Aorta (tissue), 5 donors: ENCODE results near the gene IRAK3. TPM values are rescaled to one million over a fixed set of nuclear protein-coding genes. Genes with fewer than 3 reads are reported as not detected.
"Not testable (repeated sequence)": the region's sequence is repeated elsewhere in the genome, so short reads cannot be mapped to it uniquely, and the experiment has no call there.

Experiments used
- ATAC-seq: fragments of 200-7000 bp; cut with Tn5 transposase; one replicate; pipeline ENCODE4 v1.9.1; 2022; ENCODE audit warnings: moderate library complexity; ENCODE audit not compliant: low FRiP score
- DNase-seq, 2 donors: peaks; one replicate each; pipeline ENCODE4 v3.0.0-alpha.2; 2020
- H3K27ac ChIP-seq, 2 donors: one replicate each; pipeline ENCODE4 v1.5.1; 2013; ENCODE audit warnings: low read length in 2 of 2, mild to moderate bottlenecking in 2 of 2, moderate library complexity in 2 of 2, control low read depth in 1 of 2, inconsistent platforms in 1 of 2, low read depth in 1 of 2
- H3K27me3 ChIP-seq, 2 donors: one replicate each; pipeline ENCODE4 v1.6.1; 2013; ENCODE audit warnings: control low read depth in 1 of 2, low read length in 1 of 2, mild to moderate bottlenecking in 1 of 2, moderate library complexity in 1 of 2; ENCODE audit not compliant: insufficient read depth in 2 of 2, control insufficient read depth in 1 of 2
- H3K36me3 ChIP-seq, 2 donors: one replicate each; pipeline ENCODE4 v1.6.1; 2013; ENCODE audit warnings: control low read depth in 1 of 2, low read length in 1 of 2, mild to moderate bottlenecking in 1 of 2; ENCODE audit not compliant: insufficient read depth in 2 of 2, control insufficient read depth in 1 of 2
- H3K4me1 ChIP-seq, 2 donors: one replicate each; pipeline ENCODE4 v1.6.1; 2013; ENCODE audit warnings: low read length in 2 of 2, control low read depth in 1 of 2, mild to moderate bottlenecking in 1 of 2, moderate library complexity in 1 of 2; ENCODE audit not compliant: insufficient read depth in 2 of 2, control insufficient read depth in 1 of 2
- H3K4me3 ChIP-seq, 2 donors: one replicate each; pipeline ENCODE4 v1.5.1; 2013; ENCODE audit warnings: low read length in 2 of 2, control low read depth in 1 of 2, mild to moderate bottlenecking in 1 of 2
- H3K9me3 ChIP-seq: one replicate; pipeline ENCODE4 v1.6.1; 2013; ENCODE audit warnings: mild to moderate bottlenecking, low read length; ENCODE audit not compliant: control insufficient read depth
- WGBS, 2 donors: extraction: QIAGEN DNeasy Blood & Tissue Kit; methylation state at CpG; one replicate each; pipeline ENCODE4 v1.1.7; 2013; 5-methylcytosine and 5-hydroxymethylcytosine counted together
- intact Hi-C, 2 donors: fragments of 100-400 bp; cut with DNase I; formaldehyde crosslinking; loops; one replicate each; pipeline versions ENCODE4 v1.14.2 to v1.15.0; 2022
- polyA plus RNA-seq, 2 donors: library from polyadenylated mRNA; stranded (reverse); fragments of 200-250 nt; gene quantifications; one replicate each; pipeline ENCODE4 v1.2.3, GENCODE V29; 2013
- total RNA-seq, 2 donors: library from RNA; stranded (reverse); fragmentation: NEBNext Ultra II Directional; extraction: Animal tissue kit (Norgen Biotek cat#: 25700); gene quantifications; one replicate each; pipeline ENCODE4 v1.2.1, GENCODE V29; 2021
- donor health status: healthy with polysubstance abuse.
- donor health status: Bipolar disorder and iron deficiency.
- donor health status: DM: no; HTN: no; CAD: no.
- donor health status: DM: no; HTN: no; CAD: no.
- donor health status: DM: yes; HTN: yes; CAD: no.

IRAK3 gene
- total and polyA plus RNA-seq, 4 donors, result 5.0 to 32.2 (median 18.6) TPM

DNA sequence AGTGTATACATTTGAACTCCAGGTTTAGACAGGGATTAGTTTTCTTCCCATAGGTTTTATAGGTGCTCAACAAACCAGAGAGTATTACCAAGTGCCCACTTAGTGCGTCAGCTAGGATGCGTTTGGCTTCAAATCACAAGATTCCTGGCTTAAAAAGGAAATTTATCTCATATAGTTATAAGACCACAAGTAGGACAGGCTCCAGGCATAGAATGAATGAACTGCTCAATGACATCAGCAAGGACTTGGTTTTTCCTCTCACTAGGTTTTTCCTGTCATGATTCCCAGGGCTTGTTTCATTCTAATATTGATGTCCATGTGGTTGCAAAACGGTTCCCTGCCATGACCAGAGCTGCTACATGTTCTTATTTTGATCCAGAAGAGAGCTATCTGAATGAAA lies 6.1 kb upstream of the IRAK3 start:
- ATAC-seq, result no peak
- no peak for DNase-seq
- H3K4me3 ChIP-seq, result no peak overlapping the region
- WGBS, 2 donors, result 59 to 65% methylated on average over 3 of the region's 3 CpGs
- H3K36me3 ChIP-seq, result no peaks in the 10 kb centered on the region
- intact Hi-C loops, result no loop called here
- H3K27ac ChIP-seq, result no peak overlapping the region
- no peaks in the 10 kb centered on the region for H3K4me1 ChIP-seq
- H3K9me3 ChIP-seq, result no peaks in the 10 kb centered on the region
- no peaks in the 10 kb centered on the region for H3K27me3 ChIP-seq

DNA sequence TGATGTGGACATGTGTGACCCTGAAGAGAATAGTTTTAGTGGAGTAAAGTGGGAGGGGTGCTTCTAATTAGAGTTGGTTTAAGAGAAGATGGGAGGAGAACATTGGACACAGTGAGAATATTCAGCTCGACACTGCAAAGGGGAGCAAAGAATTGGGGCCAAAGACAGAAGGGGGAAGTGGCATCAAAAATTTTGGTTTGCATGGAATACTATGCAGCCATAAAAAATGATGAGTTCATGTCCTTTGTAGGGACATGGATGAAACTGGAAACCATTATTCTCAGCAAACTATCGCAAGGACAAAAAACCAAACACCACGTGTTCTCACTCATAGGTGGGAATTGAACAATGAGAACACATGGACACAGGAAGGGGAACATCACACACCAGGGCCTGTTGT lies 4.2 kb upstream of the IRAK3 start:
- H3K27ac ChIP-seq, intact Hi-C loops, H3K4me1 ChIP-seq, H3K4me3 ChIP-seq, ATAC-seq, H3K36me3 ChIP-seq, DNase-seq, H3K27me3 ChIP-seq, H3K9me3 ChIP-seq: not testable (repeated sequence)
- 80 to 82% methylated on average over 1 to 2 of the region's 3 CpGs for WGBS, 2 donors

DNA sequence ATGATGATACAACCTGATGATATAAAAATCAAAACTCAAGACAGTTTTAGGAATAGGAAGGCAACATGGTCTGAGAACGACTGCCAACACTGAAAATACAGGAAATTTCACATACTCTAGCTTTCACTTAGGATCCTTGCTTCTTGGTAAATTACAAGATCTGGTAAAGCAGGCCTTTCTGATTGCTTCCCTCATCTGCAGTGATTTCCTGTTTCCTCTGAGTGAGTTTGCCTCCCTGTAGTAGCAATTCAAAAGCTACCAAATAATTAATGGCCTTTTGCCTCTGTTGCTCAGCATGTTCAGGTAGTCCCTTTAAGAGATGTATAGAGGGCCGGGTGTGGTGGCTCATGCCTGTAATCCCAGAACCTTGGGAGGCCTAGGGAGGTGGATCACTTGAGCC lies 2.0 kb upstream of the IRAK3 start:
- H3K4me3 ChIP-seq, result no peak overlapping the region
- H3K36me3 ChIP-seq, result no peaks in the 10 kb centered on the region
- WGBS, 2 donors, result 89 to 95% methylated on average over 2 of the region's 2 CpGs
- H3K27ac ChIP-seq, result no peak overlapping the region
- DNase-seq (no peak), ATAC-seq (no peak)
- no peaks in the 10 kb centered on the region for H3K27me3 ChIP-seq
- intact Hi-C loops, result no loop called here
- H3K4me1 ChIP-seq, result no peaks in the 10 kb centered on the region
- H3K9me3 ChIP-seq, result no peaks in the 10 kb centered on the region

DNA sequence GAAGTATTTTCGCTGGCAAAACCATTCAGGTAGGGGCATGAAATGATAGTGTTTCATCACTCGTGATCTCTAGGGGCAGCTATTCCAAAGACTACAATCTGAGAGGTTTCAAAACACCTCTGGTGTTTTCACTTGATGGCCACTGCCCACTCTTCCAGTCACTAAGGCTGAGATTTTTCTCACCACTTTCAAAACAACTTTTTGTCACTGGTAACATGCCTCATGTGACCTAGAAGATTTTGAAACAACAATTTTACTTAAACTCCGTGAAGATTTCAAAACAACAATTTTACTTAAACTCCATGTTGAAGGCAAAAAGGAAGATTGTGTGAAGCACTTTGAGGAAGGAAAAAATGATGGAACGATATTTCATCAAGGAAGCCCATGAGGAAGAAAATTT lies 1.2 kb upstream of the IRAK3 start:
- H3K27ac ChIP-seq, result no peak overlapping the region

DNA sequence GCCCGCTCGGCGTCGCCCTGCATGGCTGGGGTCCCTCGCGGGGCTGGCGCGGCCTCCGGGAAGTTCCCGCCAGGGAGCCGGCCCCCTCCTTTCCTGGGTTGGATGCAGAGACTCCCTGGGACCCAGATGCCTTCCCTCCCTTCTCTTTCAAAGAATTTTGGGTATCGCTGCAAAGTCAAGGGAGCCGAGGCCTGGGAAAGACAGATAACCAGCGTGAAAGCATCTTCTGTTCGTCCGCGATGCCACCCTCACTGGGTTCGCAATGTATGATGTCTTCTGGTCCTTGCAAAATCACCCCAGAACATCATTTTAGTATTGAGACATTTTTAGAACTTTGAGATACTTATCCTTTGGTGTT lies 451 bp downstream of the IRAK3 start:
- Histone ChIP-seq H3K9me3 (no peaks in the 10 kb centered on the region), H3K36me3 (no peaks in the 10 kb centered on the region), H3K27me3 (no peaks in the 10 kb centered on the region), H3K4me3 (peak overlapping the region; percentile 68 to 85), H3K27ac (peak overlapping the region; percentile 23 to 58), H3K4me1 (no peaks in the 10 kb centered on the region)
- DNase-seq (no peak), ATAC-seq (peak; percentile 3)
- 4 to 6% methylated on average over 18 of the region's 18 CpGs for WGBS, 2 donors
- intact Hi-C loops, result loop anchor here in 1 of 2 donors (1.0 kb wide), 1 partner anchor 19 kb away; no protein-coding TSS in a partner anchor

More for the DNA sequence above, 1.2 kb upstream of the IRAK3 start:
- H3K27me3 ChIP-seq, result no peaks in the 10 kb centered on the region
- H3K4me3 ChIP-seq, result no peak overlapping the region
- intact Hi-C loops, result no loop called here
- no peak for DNase-seq
- H3K36me3 ChIP-seq, result no peaks in the 10 kb centered on the region
- 92 to 93% methylated on average over 4 of the region's 4 CpGs for WGBS, 2 donors
- H3K9me3 ChIP-seq, result no peaks in the 10 kb centered on the region
- no peak for ATAC-seq
- H3K4me1 ChIP-seq, result no peaks in the 10 kb centered on the region

DNA sequence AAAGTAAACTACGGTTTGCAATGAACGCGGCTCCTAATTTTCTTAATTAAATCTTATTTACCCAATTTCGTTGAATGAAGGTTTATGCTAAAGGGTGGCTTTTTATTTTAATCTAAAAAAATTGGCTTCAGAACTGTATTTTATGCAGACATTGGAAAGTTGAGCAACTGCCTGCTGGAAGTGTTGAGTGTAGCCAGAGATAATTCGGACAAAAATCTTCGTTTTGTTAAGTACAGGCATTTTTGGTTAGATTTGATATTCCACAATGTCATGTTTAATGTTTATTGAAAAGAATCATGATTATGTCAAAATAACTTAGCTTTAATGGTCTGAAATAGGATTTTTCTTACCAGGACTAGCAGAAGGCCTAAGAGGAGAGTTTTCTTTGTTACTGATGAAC lies 875 bp downstream of the IRAK3 start:
- Histone ChIP-seq H3K9me3 (no peaks in the 10 kb centered on the region), H3K4me3 (peak overlapping the region; percentile 68 to 85), H3K4me1 (no peaks in the 10 kb centered on the region), H3K36me3 (no peaks in the 10 kb centered on the region), H3K27me3 (no peaks in the 10 kb centered on the region), H3K27ac (no peak overlapping the region)
- DNase-seq (no peak), ATAC-seq (no peak)
- intact Hi-C loops, result loop anchor here in 1 of 2 donors (1.0 kb wide), 1 partner anchor 20 kb away; no protein-coding TSS in a partner anchor
- 33 to 35% methylated on average over 6 of the region's 6 CpGs for WGBS, 2 donors

DNA sequence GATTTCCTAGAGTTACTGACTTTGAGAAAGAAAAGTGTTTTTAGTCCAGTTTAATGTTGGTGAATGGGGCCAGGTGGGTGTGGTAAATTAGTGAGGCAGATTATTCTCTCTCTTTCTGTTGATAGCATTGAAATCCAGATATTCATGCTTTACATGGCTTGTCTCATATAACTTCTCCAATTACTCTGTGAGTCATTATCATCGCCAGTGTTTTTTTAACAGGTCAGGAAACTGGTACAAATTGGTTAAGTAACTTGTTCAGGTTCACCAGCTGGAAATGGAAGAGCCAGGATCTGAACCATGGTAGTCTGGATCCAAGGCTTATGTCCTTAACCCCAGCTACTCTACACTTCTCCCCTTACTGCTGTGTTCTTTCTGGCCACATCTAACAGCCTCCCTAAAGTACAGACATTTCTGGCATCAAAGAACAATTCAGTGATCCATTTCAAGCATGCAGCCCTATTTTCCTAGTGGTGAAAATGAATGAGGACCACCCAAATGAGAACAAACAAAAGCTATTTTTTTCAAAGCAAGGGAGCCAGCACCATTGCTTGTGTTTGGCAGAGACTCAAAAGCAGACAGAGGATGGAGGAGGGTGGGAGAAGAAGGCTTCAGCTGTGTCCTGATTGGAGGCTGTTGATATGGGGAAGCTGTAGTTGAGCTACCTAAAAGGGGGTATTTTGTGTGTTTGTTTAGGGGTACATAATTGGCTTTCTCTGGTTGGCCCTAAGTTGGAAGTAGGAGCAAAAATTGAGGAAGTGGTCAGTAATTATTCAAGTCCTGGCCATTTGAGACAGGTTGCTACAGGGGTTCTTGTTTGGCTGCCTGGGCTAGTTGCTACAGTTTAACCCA lies 1.7 kb downstream of the IRAK3 start:
- H3K4me3 ChIP-seq, result no peak overlapping the region
- H3K36me3 ChIP-seq, result no peaks in the 10 kb centered on the region
- H3K27ac ChIP-seq, result no peak overlapping the region
- intact Hi-C loops, result no loop called here
- no peak for DNase-seq
- no peaks in the 10 kb centered on the region for H3K9me3 ChIP-seq
- 71 to 84% methylated on average over 1 of the region's 1 CpG for WGBS, 2 donors
- no peak for ATAC-seq
- H3K27me3 ChIP-seq, result no peaks in the 10 kb centered on the region
- H3K4me1 ChIP-seq, result no peaks in the 10 kb centered on the region

DNA sequence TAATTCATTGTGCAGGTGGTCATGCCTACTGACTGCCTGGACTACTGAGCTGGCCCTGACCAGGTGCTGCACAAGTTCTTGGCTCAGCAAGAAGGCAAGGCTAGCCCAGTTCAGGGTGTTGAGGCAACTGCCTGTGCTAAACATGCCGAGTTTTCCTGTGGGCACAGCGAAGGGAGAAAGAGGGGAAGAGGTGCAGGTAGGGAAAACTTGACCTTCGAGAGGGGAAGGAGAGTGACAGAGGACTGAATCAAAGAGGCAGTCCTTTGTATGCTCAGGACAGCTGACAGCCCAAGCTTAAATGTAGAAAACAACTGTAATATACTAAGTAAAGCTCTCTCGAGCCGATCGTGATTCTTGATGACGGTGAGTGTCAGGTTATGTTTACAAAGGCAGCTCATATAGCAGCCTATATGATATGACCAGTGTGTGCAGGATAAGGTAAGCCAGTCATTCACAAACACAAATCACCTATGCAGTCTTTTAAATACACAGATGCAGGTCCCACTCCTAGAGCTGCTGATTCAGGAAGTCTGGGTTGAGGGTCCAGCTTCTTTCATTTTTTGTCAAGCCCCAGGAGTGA lies 2.6 kb downstream of the IRAK3 start:
- Histone ChIP-seq H3K27ac (no peak overlapping the region), H3K36me3 (no peaks in the 10 kb centered on the region), H3K4me1 (no peaks in the 10 kb centered on the region), H3K27me3 (no peaks in the 10 kb centered on the region), H3K9me3 (no peaks in the 10 kb centered on the region), H3K4me3 (no peak overlapping the region)
- WGBS, 2 donors, result 80 to 88% methylated on average over 7 of the region's 7 CpGs
- DNase-seq (no peak), ATAC-seq (no peak)
- intact Hi-C loops, result no loop called here

DNA sequence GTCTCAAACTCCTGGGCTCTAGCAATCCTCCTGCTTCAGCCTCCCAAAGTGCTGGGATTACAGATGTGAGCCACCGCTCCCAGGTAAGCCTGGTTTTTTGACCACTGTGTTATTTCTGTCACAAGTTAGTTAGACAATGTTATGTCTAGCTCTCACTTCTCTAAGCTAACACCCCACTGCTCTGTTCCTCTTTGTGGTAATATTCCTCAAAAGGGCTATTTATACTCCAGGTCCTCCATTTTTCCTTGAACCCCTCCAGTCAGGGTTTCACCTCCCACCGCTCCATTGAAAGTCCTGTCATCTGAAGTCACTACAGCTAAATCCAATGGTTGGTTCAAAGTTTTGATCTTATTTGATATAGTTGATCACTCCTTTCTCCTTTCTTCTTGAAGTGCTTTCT lies 5.1 kb downstream of the IRAK3 start:
- intact Hi-C loops, result no loop called here
- Histone ChIP-seq H3K4me3 (no peak overlapping the region), H3K36me3 (no peaks in the 10 kb centered on the region), H3K9me3 (no peaks in the 10 kb centered on the region), H3K27me3 (no peaks in the 10 kb centered on the region), H3K27ac (no peak overlapping the region), H3K4me1 (peaks cover 0 to 4% of the 10 kb centered on the region in 2 donors)
- 97 to 98% methylated on average over 2 of the region's 2 CpGs for WGBS, 2 donors
- no peak for DNase-seq
- ATAC-seq, result no peak
